SK-N-SH (cell line): ENCODE results near the gene VIL1. TPM values are rescaled to one million over a fixed set of nuclear protein-coding genes. Genes with fewer than 3 reads are reported as not detected.

Experiments
- CTCF ChIA-PET: fragments of 300-600, 350-600 bp; formaldehyde crosslinking; extraction: SDS; loops from one replicate; lab custom pipeline; 2021; lab: Yijun Ruan, JAX
- POLR2A ChIA-PET: fragments of 350-600 bp; sonication (Branson Sonifier 250); formaldehyde crosslinking; extraction: SDS; loops from one replicate; lab custom pipeline; 2020; ENCODE audit warnings: antibody characterized with exemption, inconsistent platforms; lab: Yijun Ruan, JAX
- DNase-seq: peaks from one replicate; pipeline ENCODE4 v3.0.0; 2012
- H2AFZ ChIP-seq: fragments of 200-600 bp; sonication (generic); 2 replicates; pipeline ENCODE4 v1.8.1; 2016; ENCODE audit warnings: antibody characterized with exemption, mild to moderate bottlenecking, low read depth
- H3F3A ChIP-seq: fragments of 200-600 bp; sonication (generic); replicated peaks from 2 replicates; pipeline ENCODE3; 2016; ENCODE audit warnings: antibody characterized with exemption, mild to moderate bottlenecking; ENCODE audit not compliant: insufficient read depth
- H3K27ac ChIP-seq, 2 experiments: fragments of 200-500 bp in 1 of 2; fragments of 200-600 bp in 1 of 2; sonication (Bioruptor generic) in 1 of 2; sonication (generic), shearing (Covaris generic) in 1 of 2; 2 replicates each; pipeline versions ENCODE4 v1.5.1 to v1.6.1; 2014 to 2016; ENCODE audit warnings: low read depth in 2 of 2, inconsistent platforms in 1 of 2, low read length in 1 of 2, mild to moderate bottlenecking in 1 of 2, mixed read lengths in 1 of 2
- H3K27me3 ChIP-seq: fragments of 200-600 bp; sonication (generic), shearing (Covaris generic); 2 replicates; pipeline ENCODE4 v1.6.1; 2016; ENCODE audit warnings: mixed run types; ENCODE audit not compliant: insufficient read depth
- H3K36me3 ChIP-seq, 2 experiments: fragments of 200-500 bp in 1 of 2; fragments of 200-600 bp in 1 of 2; sonication (Bioruptor generic) in 1 of 2; sonication (generic) in 1 of 2; replicated peaks in 1 of 2; 2 replicates each; pipeline versions ENCODE3 to v1.5.1; 2014 to 2016; ENCODE audit warnings: low read length in 1 of 2, mild to moderate bottlenecking in 1 of 2; ENCODE audit not compliant: insufficient read depth in 2 of 2, control insufficient read depth in 1 of 2
- H3K4me1 ChIP-seq, 2 experiments: fragments of 200-500 bp in 1 of 2; fragments of 200-600 bp in 1 of 2; sonication (Bioruptor generic) in 1 of 2; sonication (generic), shearing (Covaris generic) in 1 of 2; 2 replicates each; pipeline versions ENCODE4 v1.5.1 to v1.6.1; 2014 to 2016; ENCODE audit warnings: low read depth in 1 of 2, low read length in 1 of 2, mixed run types in 1 of 2; ENCODE audit not compliant: insufficient read depth in 2 of 2, control insufficient read depth in 1 of 2
- H3K4me2 ChIP-seq: fragments of 200-600 bp; sonication (generic), shearing (Covaris generic); 2 replicates; pipeline ENCODE4 v1.6.1; 2017; ENCODE audit warnings: mixed run types
- H3K4me3 ChIP-seq, 2 experiments: fragments of 200-500 bp in 1 of 2; fragments of 200-600 bp in 1 of 2; sonication (Bioruptor generic) in 1 of 2; sonication (generic), shearing (Covaris generic) in 1 of 2; 2 replicates each; pipeline versions ENCODE4 v1.5.1 to v1.8.1; 2014 to 2016; ENCODE audit warnings: low read depth in 2 of 2, inconsistent platforms in 1 of 2, low read length in 1 of 2, mild to moderate bottlenecking in 1 of 2, mixed read lengths in 1 of 2, moderate library complexity in 1 of 2
- H3K79me2 ChIP-seq: fragments of 200-600 bp; sonication (generic); 2 replicates; pipeline ENCODE4 v1.8.1; 2017; ENCODE audit warnings: mild to moderate bottlenecking; ENCODE audit not compliant: insufficient read depth
- H3K9ac ChIP-seq: fragments of 200-600 bp; sonication (generic); 2 replicates; pipeline ENCODE4 v1.6.1; 2017; ENCODE audit warnings: mixed run types
- H3K9me2 ChIP-seq: fragments of 200-600 bp; sonication (generic); 2 replicates; pipeline ENCODE4 v1.6.1; 2017; ENCODE audit warnings: mixed run types
- H3K9me3 ChIP-seq: fragments of 200-600 bp; sonication (generic); 2 replicates; pipeline ENCODE4 v1.6.1; 2017; ENCODE audit warnings: mixed run types, mild to moderate bottlenecking, moderate library complexity
- H4K20me1 ChIP-seq: fragments of 200-600 bp; sonication (generic); 2 replicates; pipeline ENCODE4 v1.6.1; 2017; ENCODE audit warnings: mild to moderate bottlenecking, mixed run types; ENCODE audit not compliant: insufficient read depth
- CHD2 ChIP-seq: fragments of 150-350 bp; IDR thresholded peaks from 2 replicates; pipeline ENCODE4 v1.6.1; 2018; ENCODE audit warnings: low read length; ENCODE audit not compliant: partially characterized antibody
- EP300 ChIP-seq, 2 experiments: IDR thresholded peaks; 2 replicates each; pipeline versions ENCODE4 v1.4.0 to v1.6.1; 2012; ENCODE audit warnings: borderline replicate concordance in 1 of 2, low read depth in 1 of 2, low read length in 1 of 2
- EZH2phosphoT487 ChIP-seq: fragments of 200-600 bp; sonication (generic); IDR thresholded peaks from 2 replicates; pipeline ENCODE4 v1.6.1; 2017; ENCODE audit warnings: low read depth, mixed run types, mild to moderate bottlenecking, antibody characterized with exemption, moderate library complexity, borderline replicate concordance
- FOSL2 ChIP-seq: IDR thresholded peaks from 2 replicates; pipeline ENCODE4 v1.4.0; 2012; ENCODE audit warnings: low read depth, mild to moderate bottlenecking, moderate library complexity, borderline replicate concordance
- FOXJ3 ChIP-seq: sonication (generic); formaldehyde crosslinking; IDR thresholded peaks from 2 replicates; pipeline ENCODE4 v1.5.1; 2020; ENCODE audit warnings: mild to moderate bottlenecking, missing genetic modification reagents
- FOXM1 ChIP-seq: IDR thresholded peaks from 2 replicates; pipeline ENCODE4 v1.4.0; 2012; ENCODE audit warnings: low read depth, mild to moderate bottlenecking
- MEF2A ChIP-seq: IDR thresholded peaks from 2 replicates; pipeline ENCODE4 v1.4.0; 2012; ENCODE audit warnings: low read depth, borderline replicate concordance
- MXI1 ChIP-seq: IDR thresholded peaks from 2 replicates; pipeline ENCODE4 v1.6.1; 2012; ENCODE audit warnings: mild to moderate bottlenecking, low read depth, low read length, improper control_type of control experiment
- RAD21 ChIP-seq: IDR thresholded peaks from 2 replicates; pipeline ENCODE4 v1.6.1; 2012; ENCODE audit warnings: mild to moderate bottlenecking, low read length
- RCOR1 ChIP-seq: fragments of 150-350 bp; IDR thresholded peaks from 2 replicates; pipeline ENCODE4 v1.6.1; 2017; ENCODE audit warnings: antibody characterized with exemption, low read length
- REST ChIP-seq: IDR thresholded peaks from 2 replicates; pipeline ENCODE4 v1.6.1; 2012; ENCODE audit warnings: mild to moderate bottlenecking, low read depth, low read length, moderate library complexity
- SIN3A ChIP-seq: IDR thresholded peaks from 2 replicates; pipeline ENCODE4 v1.6.1; 2012; ENCODE audit warnings: low read depth, mild to moderate bottlenecking, low read length, moderate library complexity, borderline replicate concordance
- SMC3 ChIP-seq: IDR thresholded peaks from 2 replicates; pipeline ENCODE4 v1.6.1; 2012; ENCODE audit warnings: low read depth, low read length, improper control_type of control experiment
- TCF12 ChIP-seq: IDR thresholded peaks from 2 replicates; pipeline ENCODE4 v1.4.0; 2012
- TEAD4 ChIP-seq: IDR thresholded peaks from 2 replicates; pipeline ENCODE4 v1.4.0; 2012; ENCODE audit warnings: mild to moderate bottlenecking, borderline replicate concordance; ENCODE audit not compliant: insufficient read depth
- USF2 ChIP-seq: fragments of 150-350 bp; IDR thresholded peaks from 2 replicates; pipeline ENCODE4 v1.6.1; 2017; ENCODE audit warnings: antibody characterized with exemption, low read length, low read depth, borderline replicate concordance
- YY1 ChIP-seq: IDR thresholded peaks from 2 replicates; pipeline ENCODE4 v1.4.0; 2012; ENCODE audit warnings: low read depth, mild to moderate bottlenecking
- WGBS: methylation state at CpG from one replicate; pipeline ENCODE4 v1.1.6; 2017; ENCODE audit warnings: low lambda C conversion rate; 5-methylcytosine and 5-hydroxymethylcytosine counted together
- polyA plus RNA-seq, 3 experiments: library from polyadenylated mRNA; depleted of rRNA; stranded (reverse); fragments of >200 nt; gene quantifications; 2 replicates each; pipeline ENCODE4 v1.2.3, GENCODE V29; 2012
- TF ChIP-seq, protein P1 (sequence below): IDR thresholded peaks from 2 replicates; pipeline ENCODE4 v1.4.0; 2012; ENCODE audit warnings: low read depth, borderline replicate concordance
- TF ChIP-seq, protein P2 (sequence below): IDR thresholded peaks from 2 replicates; pipeline ENCODE4 v1.4.0; 2012; ENCODE audit warnings: low read depth
- TF ChIP-seq, protein P3 (sequence below): IDR thresholded peaks from 2 replicates; pipeline ENCODE4; 2012

VIL1 gene
- polyA plus RNA-seq, 1 of the 3 experiments (the other 2 are of a cell fraction) = under 0.01 TPM

GRCh38 chr2:218370410-218371063 lies 48.4 kb upstream of the VIL1 start:
- WGBS = 81% methylated on average over 11 of the region's 11 CpGs
- Histone ChIP-seq H3K9me2 (no peaks in the 10 kb centered on the region), H3F3A (peaks cover 5% of the 10 kb centered on the region), H2AFZ (no peak overlapping the region), H3K4me2 (no peak overlapping the region), H3K27ac (no peak overlapping the region), H3K9me3 (no peaks in the 10 kb centered on the region), H4K20me1 (no peaks in the 10 kb centered on the region), H3K27me3 (no peaks in the 10 kb centered on the region), H3K4me1 (no peaks in the 10 kb centered on the region), H3K36me3 (no peaks in the 10 kb centered on the region), H3K79me2 (no peaks in the 10 kb centered on the region), H3K9ac (no peak overlapping the region), H3K4me3 (no peak overlapping the region)
- TF ChIP-seq USF2 = no peak
- TF ChIP-seq, protein P1, sequence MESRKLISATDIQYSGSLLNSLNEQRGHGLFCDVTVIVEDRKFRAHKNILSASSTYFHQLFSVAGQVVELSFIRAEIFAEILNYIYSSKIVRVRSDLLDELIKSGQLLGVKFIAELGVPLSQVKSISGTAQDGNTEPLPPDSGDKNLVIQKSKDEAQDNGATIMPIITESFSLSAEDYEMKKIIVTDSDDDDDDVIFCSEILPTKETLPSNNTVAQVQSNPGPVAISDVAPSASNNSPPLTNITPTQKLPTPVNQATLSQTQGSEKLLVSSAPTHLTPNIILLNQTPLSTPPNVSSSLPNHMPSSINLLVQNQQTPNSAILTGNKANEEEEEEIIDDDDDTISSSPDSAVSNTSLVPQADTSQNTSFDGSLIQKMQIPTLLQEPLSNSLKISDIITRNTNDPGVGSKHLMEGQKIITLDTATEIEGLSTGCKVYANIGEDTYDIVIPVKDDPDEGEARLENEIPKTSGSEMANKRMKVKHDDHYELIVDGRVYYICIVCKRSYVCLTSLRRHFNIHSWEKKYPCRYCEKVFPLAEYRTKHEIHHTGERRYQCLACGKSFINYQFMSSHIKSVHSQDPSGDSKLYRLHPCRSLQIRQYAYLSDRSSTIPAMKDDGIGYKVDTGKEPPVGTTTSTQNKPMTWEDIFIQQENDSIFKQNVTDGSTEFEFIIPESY = no peak
- TF ChIP-seq, protein P2, sequence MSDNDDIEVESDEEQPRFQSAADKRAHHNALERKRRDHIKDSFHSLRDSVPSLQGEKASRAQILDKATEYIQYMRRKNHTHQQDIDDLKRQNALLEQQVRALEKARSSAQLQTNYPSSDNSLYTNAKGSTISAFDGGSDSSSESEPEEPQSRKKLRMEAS = no peak
- no peak for TF ChIP-seq EP300 (IDR thresholded peaks at IDR 0.05; ENCODE audit: borderline replicate concordance in 1 of 2, low read depth in 1 of 2, low read length in 1 of 2)
- no peak for TF ChIP-seq YY1
- TF ChIP-seq RCOR1 = no peak
- no peak for TF ChIP-seq TEAD4
- TF ChIP-seq, protein P3, sequence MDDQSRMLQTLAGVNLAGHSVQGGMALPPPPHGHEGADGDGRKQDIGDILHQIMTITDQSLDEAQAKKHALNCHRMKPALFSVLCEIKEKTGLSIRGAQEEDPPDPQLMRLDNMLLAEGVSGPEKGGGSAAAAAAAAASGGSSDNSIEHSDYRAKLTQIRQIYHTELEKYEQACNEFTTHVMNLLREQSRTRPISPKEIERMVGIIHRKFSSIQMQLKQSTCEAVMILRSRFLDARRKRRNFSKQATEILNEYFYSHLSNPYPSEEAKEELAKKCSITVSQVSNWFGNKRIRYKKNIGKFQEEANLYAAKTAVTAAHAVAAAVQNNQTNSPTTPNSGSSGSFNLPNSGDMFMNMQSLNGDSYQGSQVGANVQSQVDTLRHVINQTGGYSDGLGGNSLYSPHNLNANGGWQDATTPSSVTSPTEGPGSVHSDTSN = no peak
- TF ChIP-seq CHD2 = no peak
- no peak for TF ChIP-seq FOXJ3
- TF ChIP-seq SMC3 = no peak
- TF ChIP-seq FOSL2 = no peak
- TF ChIP-seq EZH2phosphoT487 = no peak
- TF ChIP-seq REST = no peak
- no peak for TF ChIP-seq RAD21
- no peak for TF ChIP-seq MXI1
- no peak for TF ChIP-seq TCF12
- no peak for TF ChIP-seq MEF2A
- TF ChIP-seq FOXM1 = no peak
- TF ChIP-seq SIN3A = no peak
- ChIA-PET POLR2A (no interaction called here), CTCF (no interaction called here)
- DNase-seq = no peak
